Measurements from ENCODE around the gene COL27A1.

DNA sequence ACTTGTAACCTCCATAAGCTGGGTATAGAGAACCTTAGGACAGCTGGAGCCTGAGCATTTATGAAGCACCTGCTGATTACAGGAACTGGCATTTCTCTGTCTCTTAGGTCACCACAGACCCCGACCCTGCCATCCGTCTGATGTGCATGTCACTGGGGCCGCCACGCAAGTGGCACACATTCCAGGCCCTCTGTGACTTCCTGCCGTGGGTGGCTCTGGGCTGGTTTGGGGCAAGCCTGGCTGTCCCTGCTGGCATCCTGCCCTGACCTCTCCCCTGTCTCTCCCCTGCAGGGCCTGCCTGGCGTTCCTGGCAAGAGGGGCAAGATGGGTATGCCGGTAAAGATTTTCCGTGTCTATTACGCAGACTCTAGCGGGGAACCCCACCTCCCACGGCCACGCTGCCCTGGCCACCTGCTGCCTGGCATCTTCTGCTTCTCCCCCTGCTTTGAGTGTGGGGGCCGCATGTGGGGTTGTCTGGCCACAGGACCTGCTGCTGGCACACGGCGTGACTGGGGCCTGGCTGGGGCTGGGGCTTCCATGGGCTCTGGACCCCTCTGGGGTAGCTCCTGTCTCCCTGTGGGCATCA, 55.4 kb downstream of the COL27A1 start:
- TF ChIP-seq POLR2A (IDR thresholded peaks at IDR 0.05; ENCODE audit: low read length) (no peak), GATA1 (IDR thresholded peaks at IDR 0.05; ENCODE audit: low read depth, low read length) (no peak)

All from erythroblast (primary cell).